Measurements from ENCODE around the gene ENO1.

GRCh38 chr1:8910331-8910730 is 31.8 kb upstream of the ENO1 start:
- TF ChIP-seq, protein P1, sequence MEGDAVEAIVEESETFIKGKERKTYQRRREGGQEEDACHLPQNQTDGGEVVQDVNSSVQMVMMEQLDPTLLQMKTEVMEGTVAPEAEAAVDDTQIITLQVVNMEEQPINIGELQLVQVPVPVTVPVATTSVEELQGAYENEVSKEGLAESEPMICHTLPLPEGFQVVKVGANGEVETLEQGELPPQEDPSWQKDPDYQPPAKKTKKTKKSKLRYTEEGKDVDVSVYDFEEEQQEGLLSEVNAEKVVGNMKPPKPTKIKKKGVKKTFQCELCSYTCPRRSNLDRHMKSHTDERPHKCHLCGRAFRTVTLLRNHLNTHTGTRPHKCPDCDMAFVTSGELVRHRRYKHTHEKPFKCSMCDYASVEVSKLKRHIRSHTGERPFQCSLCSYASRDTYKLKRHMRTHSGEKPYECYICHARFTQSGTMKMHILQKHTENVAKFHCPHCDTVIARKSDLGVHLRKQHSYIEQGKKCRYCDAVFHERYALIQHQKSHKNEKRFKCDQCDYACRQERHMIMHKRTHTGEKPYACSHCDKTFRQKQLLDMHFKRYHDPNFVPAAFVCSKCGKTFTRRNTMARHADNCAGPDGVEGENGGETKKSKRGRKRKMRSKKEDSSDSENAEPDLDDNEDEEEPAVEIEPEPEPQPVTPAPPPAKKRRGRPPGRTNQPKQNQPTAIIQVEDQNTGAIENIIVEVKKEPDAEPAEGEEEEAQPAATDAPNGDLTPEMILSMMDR (IDR thresholded peaks at IDR 0.05), result no peak
- TF ChIP-seq POLR2A (IDR thresholded peaks at IDR 0.05), result no peak
